ENCODE results near the gene S100A14. TPM values are rescaled to one million over a fixed set of nuclear protein-coding genes. Genes with fewer than 3 reads are reported as not detected.

S100A14 gene
- total and polyA plus RNA-seq, 2 of the 13 experiments (the other 11 are each of a cell fraction or from before 2014, with no cell fraction given), result 1.4 to 7.7 TPM

GRCh38 chr1:153578936-153579335 is 37.2 kb downstream of the S100A14 start (continued):
- no peak for TF ChIP-seq HMGXB3 (CRISPR knock-in tag; IDR thresholded peaks at IDR 0.05; ENCODE audit: borderline replicate concordance)

GRCh38 chr1:153578490-153578889 is 37.6 kb downstream of the S100A14 start:
- BruUV-seq (replicated peaks), result no TSS peak
- Histone ChIP-seq H3K27me3 (ENCODE audit: control insufficient read depth in 1 of 2, insufficient read depth in 2 of 2, low read length in 2 of 2) (no peaks in the 10 kb centered on the region; a peak in 1 of 5 replicates), H3K36me3 (replicated peaks in 1 of 2; ENCODE audit: control insufficient read depth in 1 of 2, insufficient read depth in 2 of 2, low read length in 2 of 2) (no peaks in the 10 kb centered on the region), H3K27ac (ENCODE audit: extremely low read length, insufficient read depth, low read length) (no peak overlapping the region), H3K79me2 (ENCODE audit: insufficient read depth, low read length) (no peaks in the 10 kb centered on the region), H4K20me1 (ENCODE audit: insufficient read depth, low read length) (no peaks in the 10 kb centered on the region), H3K4me3 (replicated peaks in 1 of 3; ENCODE audit: insufficient read depth in 1 of 3, low read depth in 2 of 3, low read length in 3 of 3) (no peak overlapping the region), H3K4me2 (ENCODE audit: low read depth, low read length) (no peak overlapping the region), H3K9ac (ENCODE audit: insufficient read depth, low read depth, low read length) (no peak overlapping the region), H3K4me1 (ENCODE audit: insufficient read depth, low read length) (peaks cover 4% of the 10 kb centered on the region; the same call in 1 of the 2 replicates), H3K9me3 (ENCODE audit: low read length) (no peaks in the 10 kb centered on the region), H2AFZ (ENCODE audit: low read length) (no peak overlapping the region)
- no peak for ATAC-seq
- no peak for TF ChIP-seq USF2 (IDR thresholded peaks at IDR 0.05; ENCODE audit: low read depth, low read length)
- TF ChIP-seq USF2 (CRISPR knock-in tag; IDR thresholded peaks at IDR 0.05; ENCODE audit: borderline replicate concordance), result no peak
- no peak for TF ChIP-seq KLF13 (CRISPR knock-in tag; IDR thresholded peaks at IDR 0.05)
- no peak for TF ChIP-seq MTERF4 (CRISPR knock-in tag; IDR thresholded peaks at IDR 0.05)
- TF ChIP-seq SRSF1 (optimal IDR thresholded peaks at IDR 0.05; ENCODE audit: low read depth, low read length), result no peak
- no peak for TF ChIP-seq AHR (CRISPR knock-in tag; IDR thresholded peaks at IDR 0.05)
- no peak for TF ChIP-seq RXRB (CRISPR knock-in tag; IDR thresholded peaks at IDR 0.05; ENCODE audit: borderline replicate concordance)
- no peak for TF ChIP-seq ZFAT (CRISPR knock-in tag; conservative IDR thresholded peaks at IDR 0.05)
- no peak for TF ChIP-seq ZNF678 (CRISPR knock-in tag; IDR thresholded peaks at IDR 0.05)
- DNase-seq (ENCODE audit: low spot score), result no peak
- intact Hi-C loops (cut with micrococcal nuclease; ENCODE audit: unreplicated experiment), result no loop called here
- ChIA-PET CTCF (ENCODE audit: low intra/inter-chr PET ratio, low total read pairs) (no interaction called here), POLR2A (interaction anchor here (1.4 to 1.5 kb wide), 2 partner anchors 10 to 59 kb away, joined by 3 read pairs; no protein-coding TSS in a partner anchor)
- no peak for FAIRE-seq
- in situ Hi-C loops (cut with HindIII; ENCODE audit: extremely low pct_ligation_motif_present, low pct_unique_long_range_greater_than_20kb), result no loop called here

Data from HepG2 (cell line).